ENCODE measurements around the gene MGAT5. TPM values are rescaled to one million over a fixed set of nuclear protein-coding genes. Genes with fewer than 3 reads are reported as not detected.

The MGAT5 gene
- total and polyA plus RNA-seq, 5 donors: 29.0 to 156 (median 126) TPM

- ATAC-seq: no peak
- no peak overlapping the region for H3K27ac ChIP-seq (ENCODE audit: low read length)
- 65% methylated on average over 1 of the region's 1 CpG for WGBS
- intact Hi-C loops (cut with DNase I): loop anchor here in 3 of 4 donors (10.0 kb wide), 2 partner anchors 118 to 162 kb away; no protein-coding TSS in a partner anchor
- no peaks in the 10 kb centered on the region for H3K9me3 ChIP-seq (ENCODE audit: control insufficient read depth, low read length)
- DNase-seq: no peak
- no peak overlapping the region for H3K4me3 ChIP-seq (ENCODE audit: low read length)
- H3K4me1 ChIP-seq (ENCODE audit: control insufficient read depth, insufficient read depth, low read length): peaks cover 2% of the 10 kb centered on the region
- H3K27me3 ChIP-seq (ENCODE audit: control insufficient read depth, insufficient read depth): no peaks in the 10 kb centered on the region
Observed at GRCh38 chr2:134243244-134243643, 10.6 kb upstream of the MGAT5 start.

DNA sequence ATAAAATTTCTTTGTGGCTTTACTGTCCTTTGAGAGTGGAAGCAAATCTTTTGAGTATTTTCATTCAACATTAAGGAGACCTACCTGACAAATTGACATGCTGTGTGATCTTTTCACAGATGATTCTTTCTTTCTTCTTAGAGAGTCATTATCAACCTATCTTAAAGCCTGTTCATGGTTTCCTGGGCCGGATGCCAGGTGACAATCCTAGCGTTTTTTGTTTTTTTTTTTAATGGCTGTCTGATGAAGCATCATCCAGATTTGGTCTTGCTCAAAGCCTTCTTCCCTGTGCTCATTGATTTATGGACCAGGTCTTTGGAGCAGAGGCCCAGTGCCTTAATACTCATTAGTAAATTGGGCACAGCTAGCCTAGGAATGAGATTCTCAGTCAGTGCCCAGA lies 9.8 kb upstream of the MGAT5 start:
- no peaks in the 10 kb centered on the region for H3K27me3 ChIP-seq (ENCODE audit: control insufficient read depth, insufficient read depth)
- intact Hi-C loops (cut with DNase I): loop anchor here in 3 of 4 donors (10.0 kb wide), 2 partner anchors 119 to 161 kb away; no protein-coding TSS in a partner anchor
- H3K27ac ChIP-seq (ENCODE audit: low read length): no peak overlapping the region
- no peak overlapping the region for H3K4me3 ChIP-seq (ENCODE audit: low read length)
- H3K4me1 ChIP-seq (ENCODE audit: control insufficient read depth, insufficient read depth, low read length): peaks cover 8% of the 10 kb centered on the region
- WGBS: 23% methylated on average over 2 of the region's 2 CpGs
- DNase-seq (no peak), ATAC-seq (no peak)
- H3K9me3 ChIP-seq (ENCODE audit: control insufficient read depth, low read length): no peaks in the 10 kb centered on the region

DNA sequence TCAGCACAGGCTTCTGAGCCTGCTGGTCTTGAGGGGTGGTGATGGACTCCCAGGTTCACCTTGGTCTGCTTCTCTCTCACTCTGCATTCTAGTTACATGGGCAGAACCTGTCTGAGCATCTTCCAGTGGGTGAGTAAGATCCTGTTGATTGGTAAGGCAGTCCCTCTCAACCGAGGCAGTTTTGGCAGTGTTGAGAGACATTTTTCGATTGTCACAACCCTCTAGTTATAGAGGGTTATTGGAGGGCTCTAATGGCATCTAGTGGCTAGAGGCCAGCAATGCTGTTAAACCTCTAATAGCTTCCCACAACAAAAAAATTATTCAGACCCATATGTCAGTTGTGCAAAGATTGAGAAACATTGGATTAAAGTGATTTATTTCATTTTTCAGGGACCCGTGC lies 9.3 kb upstream of the MGAT5 start:
- ATAC-seq (no peak), DNase-seq (no peak)
- 61% methylated on average over 3 of the region's 3 CpGs for WGBS
- intact Hi-C loops (cut with DNase I): loop anchor here in 3 of 4 donors (10.0 kb wide), 2 partner anchors 120 to 160 kb away; no protein-coding TSS in a partner anchor
- no peaks in the 10 kb centered on the region for H3K27me3 ChIP-seq (ENCODE audit: control insufficient read depth, insufficient read depth)
- H3K4me1 ChIP-seq (ENCODE audit: control insufficient read depth, insufficient read depth, low read length): peaks cover 8% of the 10 kb centered on the region
- H3K27ac ChIP-seq (ENCODE audit: low read length): no peak overlapping the region
- no peak overlapping the region for H3K4me3 ChIP-seq (ENCODE audit: low read length)
- H3K9me3 ChIP-seq (ENCODE audit: control insufficient read depth, low read length): no peaks in the 10 kb centered on the region

GRCh38 chr2:134245340-134245984 lies 8.4 kb upstream of the MGAT5 start:
- peaks cover 8% of the 10 kb centered on the region for H3K4me1 ChIP-seq (ENCODE audit: control insufficient read depth, insufficient read depth, low read length)
- H3K4me3 ChIP-seq (ENCODE audit: low read length): no peak overlapping the region
- peak; percentile 73 to 92 (median 82) for DNase-seq
- H3K27ac ChIP-seq (ENCODE audit: low read length): no peak overlapping the region
- intact Hi-C loops (cut with DNase I): loop anchor here (5.0 to 10.0 kb wide), 3 partner anchors 121 to 159 kb away; no protein-coding TSS in a partner anchor
- H3K27me3 ChIP-seq (ENCODE audit: control insufficient read depth, insufficient read depth): no peaks in the 10 kb centered on the region
- no peaks in the 10 kb centered on the region for H3K9me3 ChIP-seq (ENCODE audit: control insufficient read depth, low read length)
- 26% methylated on average over 2 of the region's 2 CpGs for WGBS
- ATAC-seq: peak; percentile 37 to 70

- WGBS: 75% methylated on average over 7 of the region's 7 CpGs
- intact Hi-C loops (cut with DNase I): loop anchor here (5.0 to 10.0 kb wide), 3 partner anchors 122 to 158 kb away; no protein-coding TSS in a partner anchor
- Histone ChIP-seq H3K4me1 (ENCODE audit: control insufficient read depth, insufficient read depth, low read length) (peaks cover 10% of the 10 kb centered on the region), H3K27ac (ENCODE audit: low read length) (no peak overlapping the region), H3K4me3 (ENCODE audit: low read length) (no peak overlapping the region), H3K9me3 (ENCODE audit: control insufficient read depth, low read length) (no peaks in the 10 kb centered on the region), H3K27me3 (ENCODE audit: control insufficient read depth, insufficient read depth) (no peaks in the 10 kb centered on the region)
- peak in 1 of 2 donors; percentile 40 for ATAC-seq
- no peak for DNase-seq
Observed at GRCh38 chr2:134246154-134246874, 7.6 kb upstream of the MGAT5 start.

GRCh38 chr2:134247679-134248078 lies 6.2 kb upstream of the MGAT5 start:
- Histone ChIP-seq H3K9me3 (ENCODE audit: control insufficient read depth, low read length) (no peaks in the 10 kb centered on the region), H3K4me1 (ENCODE audit: control insufficient read depth, insufficient read depth, low read length) (peaks cover 12% of the 10 kb centered on the region), H3K27ac (ENCODE audit: low read length) (no peak overlapping the region), H3K27me3 (ENCODE audit: control insufficient read depth, insufficient read depth) (no peaks in the 10 kb centered on the region), H3K4me3 (ENCODE audit: low read length) (no peak overlapping the region)
- ATAC-seq (no peak), DNase-seq (no peak)
- WGBS: 93% methylated on average over 1 of the region's 1 CpG
- intact Hi-C loops (cut with DNase I): loop anchor here (5.0 to 10.0 kb wide), 3 partner anchors 123 to 157 kb away; no protein-coding TSS in a partner anchor

GRCh38 chr2:134248913-134249312 lies 5.0 kb upstream of the MGAT5 start:
- H3K4me1 ChIP-seq (ENCODE audit: control insufficient read depth, insufficient read depth, low read length): peaks cover 20% of the 10 kb centered on the region
- no peak overlapping the region for H3K27ac ChIP-seq (ENCODE audit: low read length)
- no peak overlapping the region for H3K4me3 ChIP-seq (ENCODE audit: low read length)
- no peaks in the 10 kb centered on the region for H3K9me3 ChIP-seq (ENCODE audit: control insufficient read depth, low read length)
- ATAC-seq (peak; percentile 27 to 41), DNase-seq (no peak)
- H3K27me3 ChIP-seq (ENCODE audit: control insufficient read depth, insufficient read depth): no peaks in the 10 kb centered on the region
- intact Hi-C loops (cut with DNase I): loop anchor here (5.0 to 10.0 kb wide), 3 partner anchors 124 to 156 kb away; no protein-coding TSS in a partner anchor
- WGBS: 78% methylated on average over 2 of the region's 2 CpGs

DNA sequence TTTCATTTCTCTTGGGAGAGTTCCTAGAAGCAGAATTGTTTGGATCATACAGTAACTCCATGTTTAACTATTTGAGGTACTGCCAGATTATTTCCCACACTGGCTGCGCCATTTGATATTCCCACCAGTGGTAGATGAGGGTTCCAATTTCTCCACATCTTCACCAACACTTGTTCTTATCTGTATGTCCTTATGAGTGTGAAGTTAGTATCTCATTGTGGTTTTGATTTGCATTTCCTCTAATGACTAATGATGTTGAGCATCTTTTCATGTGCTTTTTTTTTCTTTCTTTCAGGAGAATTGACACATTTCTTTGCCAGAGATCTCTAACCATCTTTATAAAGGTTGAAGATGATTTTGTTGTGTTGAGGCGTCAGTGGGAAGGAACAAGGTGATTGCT lies 4.1 kb upstream of the MGAT5 start:
- peaks cover 27% of the 10 kb centered on the region for H3K4me1 ChIP-seq (ENCODE audit: control insufficient read depth, insufficient read depth, low read length)
- WGBS: 77% methylated on average over 2 of the region's 2 CpGs
- no peaks in the 10 kb centered on the region for H3K27me3 ChIP-seq (ENCODE audit: control insufficient read depth, insufficient read depth)
- intact Hi-C loops (cut with DNase I): loop anchor here (5.0 to 10.0 kb wide), 3 partner anchors 125 to 155 kb away; no protein-coding TSS in a partner anchor
- DNase-seq (no peak), ATAC-seq (no peak)
- H3K4me3 ChIP-seq (ENCODE audit: low read length): no peak overlapping the region
- H3K27ac ChIP-seq (ENCODE audit: low read length): no peak overlapping the region
- H3K9me3 ChIP-seq (ENCODE audit: control insufficient read depth, low read length): no peaks in the 10 kb centered on the region

- Histone ChIP-seq H3K27me3 (ENCODE audit: control insufficient read depth, insufficient read depth) (no peaks in the 10 kb centered on the region), H3K4me3 (ENCODE audit: low read length) (no peak overlapping the region), H3K27ac (ENCODE audit: low read length) (no peak overlapping the region), H3K9me3 (ENCODE audit: control insufficient read depth, low read length) (no peaks in the 10 kb centered on the region), H3K4me1 (ENCODE audit: control insufficient read depth, insufficient read depth, low read length) (peaks cover 29% of the 10 kb centered on the region)
- no peak for DNase-seq
- intact Hi-C loops (cut with DNase I): loop anchor here in 2 of 4 donors (5.0 to 10.0 kb wide), 2 partner anchors 134 to 154 kb away; no protein-coding TSS in a partner anchor
- 89% methylated on average over 8 of the region's 8 CpGs for WGBS
- no peak for ATAC-seq
Observed at GRCh38 chr2:134250840-134251461, 2.9 kb upstream of the MGAT5 start.

GRCh38 chr2:134252092-134252750 lies 1.7 kb upstream of the MGAT5 start:
- H3K27ac ChIP-seq (ENCODE audit: low read length): no peak overlapping the region

More at GRCh38 chr2:134252092-134252750, 1.7 kb upstream of the MGAT5 start:
- H3K4me3 ChIP-seq (ENCODE audit: low read length): no peak overlapping the region
- H3K27me3 ChIP-seq (ENCODE audit: control insufficient read depth, insufficient read depth): no peaks in the 10 kb centered on the region
- WGBS: 74% methylated on average over 4 of the region's 4 CpGs
- ATAC-seq (no peak), DNase-seq (no peak)
- intact Hi-C loops (cut with DNase I): loop anchor here in 2 of 4 donors (5.0 to 10.0 kb wide), 2 partner anchors 135 to 153 kb away; no protein-coding TSS in a partner anchor
- H3K4me1 ChIP-seq (ENCODE audit: control insufficient read depth, insufficient read depth, low read length): peaks cover 29% of the 10 kb centered on the region
- no peaks in the 10 kb centered on the region for H3K9me3 ChIP-seq (ENCODE audit: control insufficient read depth, low read length)
